HG03139 (cell line): ENCODE data around the gene C16orf96.

ENCODE experiments used
- ATAC-seq: cut with Tn5 transposase; IDR thresholded peaks from one replicate; pipeline ENCODE4 v1.9.1; 2021; ENCODE audit not compliant: unreplicated experiment

The C16orf96 gene

DNA sequence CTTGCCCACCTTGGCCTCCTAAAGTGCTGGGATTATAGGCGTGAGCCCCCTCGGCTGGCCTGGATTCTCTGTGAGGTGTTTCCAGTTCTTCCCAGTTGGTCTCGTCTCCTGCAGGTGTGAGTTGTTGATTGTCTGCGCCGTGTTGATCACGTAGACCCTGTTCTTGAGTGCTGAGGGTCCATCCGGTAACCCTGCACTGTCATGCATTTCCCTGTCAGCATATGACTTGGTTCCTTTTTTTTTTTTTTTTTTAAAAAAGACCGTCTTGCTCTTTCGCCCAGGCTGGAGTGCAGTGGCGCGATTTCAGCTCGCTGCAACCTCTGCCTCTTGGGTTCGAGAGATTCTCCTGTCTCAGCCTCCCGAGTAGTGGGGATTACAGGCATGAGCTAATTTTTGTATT, 85.8 kb downstream of the C16orf96 start:
- no peak for ATAC-seq

- ATAC-seq, result no peak
Observed at GRCh38 chr16:4646773-4647643, 90.9 kb downstream of the C16orf96 start.

DNA sequence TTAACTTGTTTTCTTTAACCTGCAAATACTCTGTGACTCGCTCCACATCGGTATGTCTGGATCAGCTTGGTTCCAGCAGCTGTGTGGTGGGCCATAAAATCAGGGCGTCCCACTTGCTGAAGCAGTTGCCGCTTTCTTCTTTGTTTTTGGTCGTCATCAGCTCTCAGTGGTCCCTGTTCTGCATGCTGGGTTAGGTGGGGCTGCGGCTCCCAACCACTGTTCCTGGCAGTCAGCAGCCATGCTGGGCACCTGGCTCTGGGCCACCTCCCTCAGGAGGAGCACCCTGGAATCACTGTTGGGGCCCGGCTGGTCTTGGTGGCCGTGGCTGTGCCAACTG, 91.5 kb downstream of the C16orf96 start:
- no peak for ATAC-seq

- ATAC-seq, result no peak
Observed at GRCh38 chr16:4648917-4649316, 92.8 kb downstream of the C16orf96 start.

GRCh38 chr16:4649744-4650442, 93.8 kb downstream of the C16orf96 start:
- no peak for ATAC-seq
